ENCODE measurements around the gene JKAMP.

DNA sequence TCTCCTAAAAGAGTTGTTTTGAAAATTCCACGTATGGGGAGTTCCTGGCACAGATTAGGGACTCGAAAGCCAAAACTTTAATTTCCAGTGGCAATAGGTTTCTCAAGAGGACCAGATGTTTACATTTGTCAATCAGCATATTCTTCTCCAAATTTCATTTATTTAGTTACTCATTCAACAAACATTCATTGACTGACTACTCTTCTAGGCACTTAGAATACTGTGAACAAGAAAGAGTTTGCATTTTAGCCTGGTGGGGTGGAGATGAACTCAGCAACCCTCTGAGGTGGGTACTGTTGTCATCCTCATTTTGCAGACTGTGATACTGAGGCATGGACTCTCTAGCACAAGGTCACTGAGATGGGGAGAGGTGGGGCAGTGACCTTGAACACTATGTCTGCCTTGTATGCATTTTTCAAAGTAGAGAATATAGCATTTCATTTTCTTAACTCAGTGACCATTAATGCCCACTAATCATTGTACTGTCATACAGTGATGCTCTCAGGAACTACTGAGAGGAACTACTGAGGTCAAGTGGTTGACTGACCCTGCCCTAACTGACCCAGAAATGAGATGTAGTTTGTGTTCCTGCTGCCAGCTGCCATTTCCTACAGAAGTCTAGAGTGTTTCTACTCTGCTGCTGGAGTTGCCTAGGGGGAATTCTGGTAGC is 2.3 kb upstream of the JKAMP start:
- TF ChIP-seq, protein P1, sequence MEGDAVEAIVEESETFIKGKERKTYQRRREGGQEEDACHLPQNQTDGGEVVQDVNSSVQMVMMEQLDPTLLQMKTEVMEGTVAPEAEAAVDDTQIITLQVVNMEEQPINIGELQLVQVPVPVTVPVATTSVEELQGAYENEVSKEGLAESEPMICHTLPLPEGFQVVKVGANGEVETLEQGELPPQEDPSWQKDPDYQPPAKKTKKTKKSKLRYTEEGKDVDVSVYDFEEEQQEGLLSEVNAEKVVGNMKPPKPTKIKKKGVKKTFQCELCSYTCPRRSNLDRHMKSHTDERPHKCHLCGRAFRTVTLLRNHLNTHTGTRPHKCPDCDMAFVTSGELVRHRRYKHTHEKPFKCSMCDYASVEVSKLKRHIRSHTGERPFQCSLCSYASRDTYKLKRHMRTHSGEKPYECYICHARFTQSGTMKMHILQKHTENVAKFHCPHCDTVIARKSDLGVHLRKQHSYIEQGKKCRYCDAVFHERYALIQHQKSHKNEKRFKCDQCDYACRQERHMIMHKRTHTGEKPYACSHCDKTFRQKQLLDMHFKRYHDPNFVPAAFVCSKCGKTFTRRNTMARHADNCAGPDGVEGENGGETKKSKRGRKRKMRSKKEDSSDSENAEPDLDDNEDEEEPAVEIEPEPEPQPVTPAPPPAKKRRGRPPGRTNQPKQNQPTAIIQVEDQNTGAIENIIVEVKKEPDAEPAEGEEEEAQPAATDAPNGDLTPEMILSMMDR (IDR thresholded peaks at IDR 0.05) = no peak
- TF ChIP-seq POLR2A (IDR thresholded peaks at IDR 0.05) = no peak
